Keratinocyte (primary cell): ENCODE data around the gene ALKBH5. TPM values are rescaled to one million over a fixed set of nuclear protein-coding genes. Genes with fewer than 3 reads are reported as not detected.

ENCODE experiments used
- DNase-seq: peaks from one replicate; pipeline ENCODE4 v3.0.0-alpha.2; 2011; ENCODE audit warnings: low read depth, missing footprints, low spot score
- FAIRE-seq: peaks from 2 replicates; lab custom pipeline; 2011; peaks lifted over from hg19 to GRCh38; lab: Jason Lieb, UNC
- H2AFZ ChIP-seq: 2 replicates; pipeline ENCODE4 v1.6.0; 2012; ENCODE audit warnings: low read length, control low read depth, inconsistent platforms; ENCODE audit not compliant: control insufficient read depth
- H3K27ac ChIP-seq: 2 replicates; pipeline ENCODE4 v1.5.1; 2011; ENCODE audit warnings: low read length; ENCODE audit not compliant: control insufficient read depth, insufficient read depth
- H3K27me3 ChIP-seq: 3 replicates; pipeline ENCODE4 v1.6.0; 2011; ENCODE audit warnings: low read length; ENCODE audit not compliant: control insufficient read depth, insufficient read depth; ENCODE audit errors: extremely low read depth
- H3K36me3 ChIP-seq, 2 experiments: 2 replicates in 1 of 2; 3 replicates in 1 of 2; pipeline ENCODE4 v1.5.1; 2011; ENCODE audit warnings: low read length in 2 of 2, mild to moderate bottlenecking in 1 of 2; ENCODE audit not compliant: control insufficient read depth in 2 of 2, insufficient read depth in 2 of 2; ENCODE audit errors: extremely low read depth in 1 of 2
- H3K4me1 ChIP-seq: 3 replicates; pipeline ENCODE4 v1.5.1; 2011; ENCODE audit warnings: low read length; ENCODE audit not compliant: control insufficient read depth, insufficient read depth; ENCODE audit errors: extremely low read depth
- H3K4me2 ChIP-seq: 3 replicates; pipeline ENCODE4 v1.6.0; 2011; ENCODE audit warnings: low read depth, low read length; ENCODE audit not compliant: control insufficient read depth, insufficient read depth; ENCODE audit errors: extremely low read depth
- H3K4me3 ChIP-seq, 3 experiments: fragments of 200-600 bp in 1 of 3; sonication (generic) in 1 of 3; 2 replicates in 2 of 3; 3 replicates in 1 of 3; pipeline ENCODE4 v1.5.1; 2011 to 2016; ENCODE audit warnings: low read length in 3 of 3, mild to moderate bottlenecking in 3 of 3, control low read depth in 2 of 3, inconsistent platforms in 1 of 3, low read depth in 1 of 3, mixed read lengths in 1 of 3, mixed run types in 1 of 3, moderate library complexity in 1 of 3; ENCODE audit not compliant: control insufficient read depth in 2 of 3, insufficient read depth in 2 of 3; ENCODE audit errors: extremely low read depth in 1 of 3
- H3K79me2 ChIP-seq: 2 replicates; pipeline ENCODE4 v1.6.0; 2012; ENCODE audit warnings: low read length; ENCODE audit not compliant: control insufficient read depth, insufficient read depth
- H3K9ac ChIP-seq: 3 replicates; pipeline ENCODE4 v1.6.0; 2011; ENCODE audit warnings: low read length; ENCODE audit not compliant: control insufficient read depth, insufficient read depth; ENCODE audit errors: extremely low read depth
- H3K9me1 ChIP-seq: 3 replicates; pipeline ENCODE4 v1.6.0; 2011; ENCODE audit warnings: low read length; ENCODE audit not compliant: control insufficient read depth, insufficient read depth; ENCODE audit errors: extremely low read depth
- H3K9me3 ChIP-seq: 2 replicates; pipeline ENCODE4 v1.5.1; 2012; ENCODE audit warnings: low read depth, low read length; ENCODE audit not compliant: control insufficient read depth
- H4K20me1 ChIP-seq: 3 replicates; pipeline ENCODE4 v1.6.0; 2011; ENCODE audit warnings: low read length; ENCODE audit not compliant: control insufficient read depth, insufficient read depth; ENCODE audit errors: extremely low read depth
- EZH2 ChIP-seq: IDR thresholded peaks from one replicate; pipeline ENCODE4 v1.6.1; 2012; ENCODE audit warnings: inconsistent platforms, mild to moderate bottlenecking, low read length, moderate library complexity
- dilution Hi-C: fragments of 300-500 bp; cut with MboI; formaldehyde crosslinking; loops from one replicate; pipeline ENCODE4 v1.7.0; 2020; ENCODE audit warnings: low sequenced_read_pairs; ENCODE audit not compliant: extremely low pct_ligation_motif_present
- polyA plus RNA-seq, 5 experiments: library from polyadenylated mRNA; depleted of rRNA in 3 of 5; stranded (reverse) in 3 of 5; stranded (forward) in 1 of 5; unstranded in 1 of 5; fragments of >200 nt; gene quantifications; 1 replicate in 1 of 5; 2 replicates in 3 of 5; 3 replicates in 1 of 5; pipeline versions ENCODE4 v1.2.1 to v1.2.3, GENCODE V29; 2011 to 2012; ENCODE audit warnings: missing spikeins in 2 of 5, low read depth in 1 of 5, low replicate concordance in 1 of 5
- TF ChIP-seq, protein P1 (sequence below), 3 experiments: IDR thresholded peaks in 1 of 3; conservative IDR thresholded peaks in 1 of 3; optimal IDR thresholded peaks in 1 of 3; 2 replicates in 2 of 3; 3 replicates in 1 of 3; pipeline versions ENCODE3 to v1.5.1; 2011; ENCODE audit warnings: low read length in 3 of 3, mild to moderate bottlenecking in 3 of 3, moderate library complexity in 2 of 3, control low read depth in 1 of 3, inconsistent platforms in 1 of 3; ENCODE audit not compliant: insufficient read depth in 2 of 3; ENCODE audit errors: extremely low read depth in 1 of 3

Gene ALKBH5
- polyA plus RNA-seq, 1 donor (not counting 4 experiments of a cell fraction or from before 2014, with no cell fraction given), result 50.2 TPM

- peaks cover 16 to 20% of the 10 kb centered on the region in 2 experiments for H3K36me3 ChIP-seq
- no peaks in the 10 kb centered on the region for H3K27me3 ChIP-seq
- no peak overlapping the region for H2AFZ ChIP-seq
- no peaks in the 10 kb centered on the region for H4K20me1 ChIP-seq
- H3K27ac ChIP-seq, result no peak overlapping the region
- no peak for DNase-seq
- H3K9ac ChIP-seq, result no peak overlapping the region
- dilution Hi-C loops, result no loop called here
- H3K9me3 ChIP-seq, result no peaks in the 10 kb centered on the region
- no peak for FAIRE-seq
- H3K9me1 ChIP-seq, result no peaks in the 10 kb centered on the region
- no peak overlapping the region for H3K4me2 ChIP-seq
- peaks cover 18% of the 10 kb centered on the region for H3K4me1 ChIP-seq
- H3K4me3 ChIP-seq, result no peak overlapping the region
- TF ChIP-seq EZH2, result no peak
- TF ChIP-seq, protein P1, sequence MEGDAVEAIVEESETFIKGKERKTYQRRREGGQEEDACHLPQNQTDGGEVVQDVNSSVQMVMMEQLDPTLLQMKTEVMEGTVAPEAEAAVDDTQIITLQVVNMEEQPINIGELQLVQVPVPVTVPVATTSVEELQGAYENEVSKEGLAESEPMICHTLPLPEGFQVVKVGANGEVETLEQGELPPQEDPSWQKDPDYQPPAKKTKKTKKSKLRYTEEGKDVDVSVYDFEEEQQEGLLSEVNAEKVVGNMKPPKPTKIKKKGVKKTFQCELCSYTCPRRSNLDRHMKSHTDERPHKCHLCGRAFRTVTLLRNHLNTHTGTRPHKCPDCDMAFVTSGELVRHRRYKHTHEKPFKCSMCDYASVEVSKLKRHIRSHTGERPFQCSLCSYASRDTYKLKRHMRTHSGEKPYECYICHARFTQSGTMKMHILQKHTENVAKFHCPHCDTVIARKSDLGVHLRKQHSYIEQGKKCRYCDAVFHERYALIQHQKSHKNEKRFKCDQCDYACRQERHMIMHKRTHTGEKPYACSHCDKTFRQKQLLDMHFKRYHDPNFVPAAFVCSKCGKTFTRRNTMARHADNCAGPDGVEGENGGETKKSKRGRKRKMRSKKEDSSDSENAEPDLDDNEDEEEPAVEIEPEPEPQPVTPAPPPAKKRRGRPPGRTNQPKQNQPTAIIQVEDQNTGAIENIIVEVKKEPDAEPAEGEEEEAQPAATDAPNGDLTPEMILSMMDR (optimal IDR thresholded peaks at IDR 0.05 in 1 of 3, IDR thresholded peaks at IDR 0.05 in 1 of 3, conservative IDR thresholded peaks at IDR 0.05 in 1 of 3; ENCODE audit: extremely low read depth in 1 of 3, insufficient read depth in 2 of 3, low read length in 3 of 3), result no peak
- H3K79me2 ChIP-seq, result peaks cover 33% of the 10 kb centered on the region
Observed at GRCh38 chr17:18231164-18231563, 47.5 kb downstream of the ALKBH5 start.

DNA sequence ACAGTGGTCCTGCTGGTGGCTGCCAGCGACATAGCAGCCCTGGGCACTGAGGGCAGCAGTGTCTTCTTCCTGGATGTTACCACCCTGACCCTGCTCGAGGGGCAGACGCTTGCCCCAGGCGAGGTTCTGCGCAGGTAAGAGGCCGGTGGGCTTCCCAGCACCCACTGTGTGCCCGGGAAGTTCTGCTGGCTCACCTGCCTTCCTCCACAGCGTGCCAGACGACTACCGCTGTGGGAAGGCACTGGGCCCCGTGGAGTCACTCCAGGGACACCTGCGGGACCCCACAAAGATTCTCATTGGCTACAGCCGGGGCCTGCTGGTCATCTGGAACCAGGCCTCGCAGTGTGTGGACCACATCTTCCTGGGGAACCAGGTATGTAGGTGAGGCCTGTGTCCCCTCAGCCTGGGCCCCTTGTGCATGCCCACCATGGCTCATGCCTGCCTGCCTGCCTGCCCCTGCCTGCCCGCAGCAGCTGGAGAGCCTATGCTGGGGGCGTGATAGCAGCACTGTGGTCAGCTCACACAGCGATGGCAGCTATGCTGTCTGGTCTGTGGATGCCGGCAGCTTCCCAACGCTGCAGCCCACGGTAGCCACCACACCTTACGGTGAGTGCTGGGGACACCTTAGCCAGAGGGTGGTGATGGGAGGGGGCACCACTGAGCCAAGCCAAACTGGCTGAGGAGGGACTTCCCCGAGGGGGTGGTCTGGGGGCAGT, 50.3 kb downstream of the ALKBH5 start:
- H3K9ac ChIP-seq, result no peak overlapping the region
- no peaks in the 10 kb centered on the region for H3K9me1 ChIP-seq
- H3K9me3 ChIP-seq, result no peaks in the 10 kb centered on the region
- FAIRE-seq (no peak), DNase-seq (no peak)
- H3K4me2 ChIP-seq, result no peak overlapping the region
- H3K36me3 ChIP-seq, result peaks cover 22 to 28% of the 10 kb centered on the region in 2 experiments
- H3K27me3 ChIP-seq, result no peaks in the 10 kb centered on the region
- H4K20me1 ChIP-seq, result no peaks in the 10 kb centered on the region
- dilution Hi-C loops, result no loop called here
- TF ChIP-seq, protein P1 (optimal IDR thresholded peaks at IDR 0.05 in 1 of 3, IDR thresholded peaks at IDR 0.05 in 1 of 3, conservative IDR thresholded peaks at IDR 0.05 in 1 of 3; ENCODE audit: extremely low read depth in 1 of 3, insufficient read depth in 2 of 3, low read length in 3 of 3), result no peak
- TF ChIP-seq EZH2, result no peak
- H3K79me2 ChIP-seq, result peaks cover 14% of the 10 kb centered on the region
- H3K4me1 ChIP-seq, result peaks cover 17% of the 10 kb centered on the region
- no peak overlapping the region for H3K27ac ChIP-seq
- H3K4me3 ChIP-seq, result no peak overlapping the region
- no peak overlapping the region for H2AFZ ChIP-seq
